Measurements from ENCODE around the gene C16orf89. TPM values are rescaled to one million over a fixed set of nuclear protein-coding genes. Genes with fewer than 3 reads are reported as not detected.
"Not testable (repeated sequence)": the region's sequence is repeated elsewhere in the genome, so short reads cannot be mapped to it uniquely, and the experiment has no call there.

C16orf89 gene
- polyA plus RNA-seq (ENCODE audit: insufficient read length) = 1.3 TPM

DNA sequence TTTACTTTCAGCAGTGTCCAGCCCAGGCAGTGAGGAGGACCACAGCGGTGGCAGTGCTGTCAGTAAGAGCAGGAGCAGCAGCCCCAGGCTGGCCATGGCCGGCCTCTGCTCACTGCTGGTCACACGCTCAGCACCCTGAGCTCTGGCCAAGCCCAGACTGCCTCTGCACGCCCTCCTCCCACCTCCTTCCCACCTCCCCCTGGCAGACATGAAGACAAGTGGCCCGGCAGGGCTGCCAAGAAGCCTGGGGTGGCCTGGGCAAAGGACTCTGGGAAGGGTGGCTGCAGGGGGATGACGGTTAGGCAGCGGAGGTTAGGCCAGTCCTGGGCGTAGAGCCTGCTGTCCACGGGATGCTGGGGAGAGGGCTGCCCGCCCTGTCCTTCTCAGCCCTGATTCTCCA lies at the start of gene C16orf89:
C16orf89 (minus strand) TSS at position 144 of the 400 bp plus-strand sequence; CDS start at position 96, 48 bp downstream.
- DNase-seq = no peak

DNA sequence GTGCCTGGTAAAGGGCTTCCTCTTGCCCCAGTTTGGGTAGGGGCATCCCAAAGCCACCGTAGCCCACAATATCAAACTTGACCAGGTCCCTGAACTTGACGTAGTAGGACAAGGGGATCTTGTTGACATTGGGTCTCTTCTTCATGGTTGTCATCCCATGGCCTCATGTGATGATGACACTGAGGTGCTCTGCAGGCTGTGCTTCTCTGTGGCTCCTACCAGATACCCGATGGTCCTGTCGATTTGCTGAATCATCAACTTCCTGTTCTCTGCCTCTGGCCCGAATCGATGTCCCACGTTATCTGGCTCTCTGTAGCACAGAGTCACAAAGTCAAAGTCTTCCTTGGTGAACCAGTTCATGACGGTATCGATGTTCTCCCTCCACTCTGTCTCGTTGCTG lies 45.2 kb upstream of the C16orf89 start:
- DNase-seq = not testable (repeated sequence)

GRCh38 chr16:5108505-5109158 lies 42.9 kb upstream of the C16orf89 start:
- no peak for DNase-seq

DNA sequence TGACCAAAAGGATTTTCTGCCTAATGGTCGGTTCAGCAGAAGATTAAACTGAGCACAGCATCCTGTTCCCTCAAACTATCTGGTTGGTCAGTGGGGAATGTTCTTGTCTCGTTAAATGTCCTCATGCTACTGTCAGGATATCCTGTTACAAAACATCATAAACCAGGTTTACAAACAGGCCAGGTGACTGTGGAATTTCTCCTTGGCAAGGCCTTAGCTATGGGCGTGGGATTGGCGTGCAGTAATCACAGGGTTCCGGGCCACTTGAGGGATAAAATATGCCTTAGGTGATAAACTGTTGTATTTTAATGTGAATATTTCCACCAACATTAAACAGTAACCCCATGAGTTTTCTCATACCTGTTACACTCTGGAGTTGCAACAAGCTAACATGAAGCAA lies 39.3 kb upstream of the C16orf89 start:
- not testable (repeated sequence) for DNase-seq

DNA sequence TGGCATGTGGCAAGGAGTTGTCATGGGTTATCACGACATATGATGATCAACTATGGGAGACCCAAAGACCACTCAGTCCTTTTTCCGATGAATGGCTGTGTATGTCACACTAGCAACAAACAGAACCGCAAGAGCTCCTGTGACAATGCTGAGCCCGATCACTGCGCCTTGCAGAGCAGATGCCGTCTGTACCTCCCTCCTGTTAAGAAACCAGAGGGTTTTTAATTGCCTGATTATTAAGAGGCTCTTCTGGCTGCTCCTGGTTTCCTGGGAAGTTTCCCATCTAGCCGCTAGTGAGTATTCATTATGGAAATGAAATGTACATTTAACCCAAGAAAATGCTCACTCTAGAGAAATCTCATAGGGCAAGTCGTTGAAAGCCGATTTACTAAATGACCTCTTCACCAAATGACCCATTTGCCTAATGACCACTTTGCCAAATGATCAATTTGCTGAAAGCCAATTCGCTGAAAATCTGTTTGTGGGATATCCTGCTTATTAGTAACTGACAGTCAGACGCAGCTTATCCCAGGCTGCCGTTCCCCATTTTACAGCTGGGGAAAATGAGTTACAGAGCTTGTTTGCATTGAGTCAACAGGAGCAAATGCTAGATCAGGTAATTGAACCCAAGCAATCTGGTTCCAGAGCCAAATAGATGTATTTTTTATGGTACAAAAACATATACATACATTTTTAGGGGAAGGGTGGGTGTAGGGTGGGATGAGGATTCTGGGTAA lies 37.7 kb upstream of the C16orf89 start:
- not testable (repeated sequence) for DNase-seq

GRCh38 chr16:5099174-5099573 lies 33.4 kb upstream of the C16orf89 start:
- not testable (repeated sequence) for DNase-seq

DNA sequence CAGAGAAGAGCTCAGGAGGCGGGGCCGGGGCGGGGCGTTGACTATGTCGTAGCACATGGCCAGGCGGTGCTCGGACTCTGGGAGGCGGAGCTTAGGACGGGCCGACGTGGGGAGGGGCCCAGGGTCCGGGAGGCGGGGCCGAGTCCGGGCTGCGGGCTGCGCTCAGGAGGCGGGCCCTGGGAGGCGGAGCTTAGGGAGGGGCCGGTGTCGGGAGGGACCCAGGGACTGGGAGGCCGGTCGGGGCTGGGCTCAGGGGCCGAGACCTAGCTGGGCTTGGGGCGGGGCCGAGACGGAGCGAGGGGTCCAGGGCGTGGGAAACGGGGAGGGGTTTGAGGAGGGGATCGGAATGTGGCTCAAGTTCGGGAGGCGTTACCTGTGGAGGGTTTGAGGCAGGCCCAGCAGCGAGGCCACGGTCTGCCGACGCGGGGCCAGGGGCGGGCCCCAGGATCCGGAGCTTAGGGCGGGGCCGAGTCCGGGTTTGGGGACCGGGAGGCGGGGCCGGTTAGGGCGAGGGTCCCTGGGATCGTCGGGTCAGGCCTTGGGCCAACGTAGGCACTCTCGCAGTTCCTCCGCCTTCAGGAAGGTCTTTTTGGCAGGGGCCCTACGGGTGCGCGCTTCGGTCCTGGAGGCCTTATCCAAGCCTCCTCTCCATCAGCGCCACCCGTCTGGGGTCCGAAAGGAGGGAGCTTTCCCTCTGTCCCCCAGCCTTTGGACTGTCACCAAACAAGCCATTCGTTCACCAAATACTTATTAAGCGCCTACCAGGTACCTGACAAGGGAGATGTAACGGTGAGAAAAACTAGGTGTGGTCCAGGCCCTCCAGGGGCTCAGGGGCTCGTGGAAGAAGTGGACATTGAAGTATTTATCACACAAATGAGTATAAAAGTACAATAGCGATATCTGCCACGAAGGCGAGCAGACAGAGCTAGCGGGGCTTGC lies 32.7 kb upstream of the C16orf89 start:
- DNase-seq = peak; percentile 71

GRCh38 chr16:5097470-5098220 lies 31.9 kb upstream of the C16orf89 start, which contains the start of gene EEF2KMT:
EEF2KMT (minus strand) TSS chr16:5097795; CDS start chr16:5097739, 56 bp downstream.
- peak; percentile 97 for DNase-seq

DNA sequence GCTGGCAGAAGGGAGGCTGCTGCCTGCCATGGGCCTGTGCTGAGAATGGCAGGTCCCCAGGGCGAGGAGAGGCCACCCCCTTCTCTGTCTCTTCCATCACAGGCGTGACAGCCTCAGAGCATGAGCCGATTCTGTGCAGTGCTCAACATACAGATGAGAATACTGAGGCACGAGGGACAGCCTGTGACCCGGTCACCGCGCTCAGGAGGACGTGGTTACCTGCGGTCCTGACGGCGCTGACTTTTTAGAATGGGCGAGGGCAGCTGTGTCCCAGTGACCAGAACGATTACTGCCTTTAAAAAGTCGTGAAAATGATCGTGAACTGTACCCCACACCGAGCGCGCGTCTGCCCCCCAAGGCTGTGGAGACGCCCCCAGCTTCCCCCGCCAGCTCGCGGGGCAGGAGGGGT lies 31.3 kb upstream of the C16orf89 start:
- not testable (repeated sequence) for DNase-seq

DNA sequence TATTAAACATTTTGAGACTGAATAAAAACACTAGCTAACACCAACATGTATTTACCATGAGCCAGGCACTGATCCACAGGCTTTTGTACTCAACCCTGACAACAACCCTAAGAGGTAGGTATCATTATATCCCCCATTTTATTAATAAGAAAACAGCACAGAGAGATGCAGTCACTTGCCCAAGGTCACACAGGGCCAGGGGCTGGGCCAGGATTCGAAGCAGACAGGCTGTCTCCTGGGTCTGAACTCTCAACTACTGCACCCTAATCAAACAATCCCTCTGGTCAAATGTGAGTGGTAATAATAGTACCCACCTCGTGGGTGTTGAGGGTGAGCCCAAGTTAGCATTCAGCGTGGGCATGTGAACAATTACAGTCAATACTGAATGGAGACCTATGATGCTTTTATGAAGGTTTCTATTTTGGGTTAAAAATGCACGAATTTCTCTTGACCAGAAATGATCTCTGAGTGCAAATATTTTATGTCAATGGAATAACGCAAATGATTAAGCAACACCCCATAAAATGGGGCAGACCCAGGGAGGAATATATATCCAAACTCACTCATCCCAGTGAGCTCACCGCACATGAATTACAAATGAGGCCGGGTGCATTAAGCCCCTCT lies 30.8 kb upstream of the C16orf89 start:
- not testable (repeated sequence) for DNase-seq

- DNase-seq = not testable (repeated sequence)
Observed at GRCh38 chr16:5095145-5095830, 29.5 kb upstream of the C16orf89 start.

- DNase-seq = not testable (repeated sequence)
Observed at GRCh38 chr16:5093746-5094145, 28.0 kb upstream of the C16orf89 start.

GRCh38 chr16:5093081-5093480 lies 27.3 kb upstream of the C16orf89 start:
- not testable (repeated sequence) for DNase-seq

GRCh38 chr16:5090592-5090991 lies 24.8 kb upstream of the C16orf89 start:
- not testable (repeated sequence) for DNase-seq

- not testable (repeated sequence) for DNase-seq
Observed at GRCh38 chr16:5089911-5090555, 24.3 kb upstream of the C16orf89 start.

DNA sequence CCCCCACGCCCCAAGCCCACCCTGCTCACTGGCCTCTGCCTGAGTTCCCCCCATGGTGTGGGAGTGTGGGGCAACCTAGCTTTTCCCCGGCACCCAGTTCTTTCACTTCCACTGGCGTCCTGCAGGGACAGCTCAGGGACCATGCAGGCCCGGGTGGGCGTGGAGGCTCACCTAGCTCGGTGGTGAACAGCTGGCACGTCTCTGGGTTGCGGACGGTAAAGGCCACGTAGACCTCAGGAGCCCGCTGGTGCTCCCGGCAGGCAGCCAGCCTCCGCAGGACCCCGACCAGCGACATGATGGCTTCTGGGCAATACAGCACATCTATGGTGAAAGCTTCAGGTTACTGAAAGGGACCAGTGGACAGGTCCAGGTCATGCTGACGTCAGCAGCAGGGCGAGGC lies 23.2 kb upstream of the C16orf89 start:
- DNase-seq = not testable (repeated sequence)

DNA sequence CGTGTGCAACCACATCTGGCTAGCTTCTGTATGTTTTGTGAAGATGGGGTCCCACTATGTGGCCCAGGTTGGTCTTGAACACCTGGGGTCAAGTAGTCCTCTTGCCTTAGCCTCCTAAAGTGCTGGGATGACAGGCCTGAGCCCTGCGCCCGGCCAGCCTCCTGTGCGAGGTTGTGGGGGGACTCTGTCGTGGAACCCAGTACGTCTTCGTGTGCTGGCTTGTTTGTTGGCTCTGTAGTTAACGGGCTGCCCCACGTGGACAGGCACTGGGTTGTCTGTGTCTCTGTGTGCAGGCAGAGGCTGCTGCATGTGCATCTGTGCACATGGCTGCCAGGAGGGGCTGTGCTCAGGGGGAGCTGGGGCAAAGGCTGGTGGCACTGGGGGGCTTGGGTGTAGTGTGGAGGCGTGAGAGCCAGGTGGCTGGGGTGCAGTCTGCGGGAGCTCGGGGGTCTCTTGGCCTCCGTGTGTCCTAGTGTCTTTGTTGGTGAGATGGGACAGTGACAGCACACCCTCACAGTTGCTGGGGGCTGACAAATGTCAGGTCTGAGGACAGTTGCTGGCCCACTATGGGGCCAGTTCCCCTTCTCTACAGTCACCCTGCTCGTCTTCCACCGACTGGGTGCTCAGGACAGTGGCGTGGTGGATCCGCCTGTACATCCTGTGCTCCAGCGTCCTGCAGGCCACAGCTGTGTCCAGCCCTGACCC lies 22.5 kb upstream of the C16orf89 start:
- DNase-seq = not testable (repeated sequence)

DNA sequence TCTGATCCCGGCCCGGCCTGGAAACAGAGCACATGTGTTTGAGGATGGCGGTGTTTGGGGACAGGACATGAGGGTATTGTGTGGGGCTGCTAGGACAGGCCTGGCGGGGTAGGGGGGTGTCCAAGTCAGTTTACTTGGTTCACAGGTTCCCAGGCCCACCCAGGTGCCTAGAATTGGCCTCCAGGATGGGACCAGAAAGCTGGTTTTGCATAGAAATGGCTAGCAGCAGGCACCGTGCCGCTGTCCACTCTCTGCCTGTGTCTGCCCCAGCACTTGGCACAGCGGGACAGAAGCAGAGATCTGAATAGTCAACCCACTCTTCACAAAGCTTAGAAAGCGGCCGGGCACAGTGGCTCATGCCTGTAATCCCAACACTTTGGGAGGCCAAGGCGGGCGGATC lies 20.0 kb upstream of the C16orf89 start:
- not testable (repeated sequence) for DNase-seq

- not testable (repeated sequence) for DNase-seq
Observed at GRCh38 chr16:5084802-5085201, 19.0 kb upstream of the C16orf89 start.
